Thoracic aorta (tissue), 2 donors: ENCODE results near the gene SYNGR1. TPM values are rescaled to one million over a fixed set of nuclear protein-coding genes. Genes with fewer than 3 reads are reported as not detected.
A peak's percentile ranks its signal among the peaks of the same experiment; 100 is the strongest.

ENCODE experiments used
- ATAC-seq: fragments of 150-250 bp; one replicate; pipeline ENCODE4 v1.8.0; 2017; ENCODE audit warnings: low read depth; ENCODE audit not compliant: insufficient number of reproducible peaks, low FRiP score
- DNase-seq: peaks from one replicate; pipeline ENCODE4 v3.0.0-alpha.2; 2020; ENCODE audit warnings: low spot score
- H3K27ac ChIP-seq, 2 donors: fragments of 200-600 bp; sonication (generic); 1 replicate in 1 of 2; 2 replicates in 1 of 2; pipeline ENCODE4 v1.5.1; 2016; ENCODE audit warnings: mild to moderate bottlenecking in 2 of 2, moderate library complexity in 2 of 2
- H3K27me3 ChIP-seq: fragments of 200-600 bp; sonication (generic); replicated peaks from 2 replicates; pipeline ENCODE4 v1.6.0; 2016; ENCODE audit warnings: mild to moderate bottlenecking; ENCODE audit not compliant: insufficient read depth
- H3K36me3 ChIP-seq: fragments of 200-600 bp; sonication (generic); one replicate; pipeline ENCODE4 v1.5.1; 2016
- H3K4me1 ChIP-seq, 2 donors: fragments of 200-600 bp; sonication (generic); 1 replicate in 1 of 2; 2 replicates in 1 of 2; pipeline versions ENCODE4 v1.5.1 to v1.6.0; 2016; ENCODE audit warnings: low read depth in 2 of 2, mild to moderate bottlenecking in 1 of 2; ENCODE audit not compliant: control insufficient read depth in 1 of 2
- H3K4me3 ChIP-seq: fragments of 200-600 bp; sonication (generic); 2 replicates; pipeline ENCODE4 v1.5.1; 2016; ENCODE audit warnings: mild to moderate bottlenecking
- H3K9me3 ChIP-seq: fragments of 200-600 bp; sonication (generic); 2 replicates; pipeline ENCODE4 v1.5.1; 2016
- CTCF ChIP-seq: fragments of 200-600 bp; sonication (generic); IDR thresholded peaks from one replicate; pipeline ENCODE4 v1.5.1; 2019; ENCODE audit warnings: antibody characterized with exemption
- total RNA-seq, 2 donors: library from RNA; depleted of rRNA; stranded (reverse); fragments of >200 nt; gene quantifications; one replicate each; pipeline versions ENCODE4 v1.1.0 to v1.2.3, GENCODE V29; 2016

Gene SYNGR1
- total RNA-seq, 2 donors from 2014 or later = 9.1 to 12.9 TPM

- H3K27me3 ChIP-seq = no peaks in the 10 kb centered on the region
- DNase-seq (no peak), ATAC-seq (no peak)
- H3K4me3 ChIP-seq = no peak overlapping the region
- H3K4me1 ChIP-seq = peaks cover 19 to 52% of the 10 kb centered on the region in 2 donors
- H3K36me3 ChIP-seq = peaks cover 21% of the 10 kb centered on the region
- TF ChIP-seq CTCF = no peak
- H3K27ac ChIP-seq = peak overlapping the region; percentile 96 to 99
- H3K9me3 ChIP-seq = no peaks in the 10 kb centered on the region
Measured at GRCh38 chr22:39432361-39432811, 82.6 kb downstream of the SYNGR1 start.

GRCh38 chr22:39433476-39434242, 83.9 kb downstream of the SYNGR1 start:
- H3K36me3 ChIP-seq = peaks cover 9% of the 10 kb centered on the region
- no peaks in the 10 kb centered on the region for H3K9me3 ChIP-seq
- TF ChIP-seq CTCF = no peak
- ATAC-seq (no peak), DNase-seq (no peak)
- H3K27me3 ChIP-seq = no peaks in the 10 kb centered on the region
- H3K27ac ChIP-seq = peak overlapping the region in 1 of 2 donors; percentile 36
- peaks cover 19 to 56% of the 10 kb centered on the region in 2 donors for H3K4me1 ChIP-seq
- H3K4me3 ChIP-seq = no peak overlapping the region

GRCh38 chr22:39434243-39434653, 84.5 kb downstream of the SYNGR1 start:
- no peaks in the 10 kb centered on the region for H3K27me3 ChIP-seq
- peaks cover 19 to 60% of the 10 kb centered on the region in 2 donors for H3K4me1 ChIP-seq
- no peak overlapping the region for H3K4me3 ChIP-seq
- no peak for ATAC-seq
- no peak for TF ChIP-seq CTCF
- no peak for DNase-seq
- H3K27ac ChIP-seq = peak overlapping the region in 1 of 2 donors; percentile 36
- H3K9me3 ChIP-seq = no peaks in the 10 kb centered on the region
- peaks cover 7% of the 10 kb centered on the region for H3K36me3 ChIP-seq

GRCh38 chr22:39434721-39435120, 84.9 kb downstream of the SYNGR1 start:
- H3K27me3 ChIP-seq = no peaks in the 10 kb centered on the region
- H3K27ac ChIP-seq = peak overlapping the region in 1 of 2 donors; percentile 36

More at GRCh38 chr22:39434721-39435120, 84.9 kb downstream of the SYNGR1 start:
- peaks cover 7% of the 10 kb centered on the region for H3K36me3 ChIP-seq
- H3K9me3 ChIP-seq = no peaks in the 10 kb centered on the region
- no peak for ATAC-seq
- TF ChIP-seq CTCF = no peak
- no peak overlapping the region for H3K4me3 ChIP-seq
- no peak for DNase-seq
- peaks cover 19 to 60% of the 10 kb centered on the region in 2 donors for H3K4me1 ChIP-seq

Other genes with a start within 250 kb of the SYNGR1 start
- gene CBX7, start 197.3 kb upstream of the SYNGR1 start, total RNA-seq = 100 to 1,000 TPM; 170 to 174 TPM
- gene PDGFB, start 105.0 kb upstream of the SYNGR1 start, total RNA-seq = 10 to 100 TPM; 10.8 to 12.6 TPM
- gene RPL3, start 30.4 kb upstream of the SYNGR1 start, total RNA-seq = 1,000 to 10,000 TPM in 1 of 2 donors, 100 to 1,000 TPM in 1; 908 to 1,235 TPM
- gene TAB1, start 49.8 kb downstream of the SYNGR1 start, total RNA-seq = 10 to 100 TPM; 14.5 to 21.4 TPM
- gene MGAT3, start 107.0 kb downstream of the SYNGR1 start, total RNA-seq = 1 to 10 TPM; 1.1 to 3.2 TPM
- 10 to 100 TPM; 18.8 to 36.9 TPM for gene MIEF1, start 152.3 kb downstream of the SYNGR1 start, total RNA-seq
- gene ATF4, start 170.6 kb downstream of the SYNGR1 start, total RNA-seq = 100 to 1,000 TPM; 301 to 320 TPM
- gene RPS19BP1, start 182.8 kb downstream of the SYNGR1 start, total RNA-seq = 10 to 100 TPM; 77.7 to 89.6 TPM
- under 1 TPM; 0.14 to 0.21 TPM for gene CACNA1I, start 220.8 kb downstream of the SYNGR1 start, total RNA-seq